ENCODE results near the gene BHMT2. TPM values are rescaled to one million over a fixed set of nuclear protein-coding genes. Genes with fewer than 3 reads are reported as not detected.

BHMT2 gene
- total and polyA plus RNA-seq, 2 of the 4 experiments (the other 2 are of a cell fraction), result 0.36 to 0.60 TPM

- 16% methylated on average over 5 of the region's 13 CpGs; no CpG with 5 or more reads in 1 of the 2 experiments for WGBS, 2 experiments (ENCODE audit: extremely low coverage in 2 of 2, insufficient read length in 1 of 2)
- peak overlapping the region; percentile 62; the same call in 1 of the 2 replicates for H2BK120ac ChIP-seq (ENCODE audit: low read depth, low read length)
- no peaks in the 10 kb centered on the region for H3K36me3 ChIP-seq (ENCODE audit: control insufficient read depth, insufficient read depth, low read length)
- H2AFZ ChIP-seq (replicated peaks; ENCODE audit: low read length, poor library complexity), result peak overlapping the region; percentile 94
- no peak overlapping the region; the same call in 1 of the 2 replicates for H3K4ac ChIP-seq (ENCODE audit: low read depth, low read length)
- peak overlapping the region; percentile 74; the same call in 1 of the 2 replicates for H3K14ac ChIP-seq (replicated peaks; ENCODE audit: low read depth, low read length)
- peaks cover 5% of the 10 kb centered on the region for H3K4me1 ChIP-seq (ENCODE audit: control insufficient read depth, insufficient read depth, low read length)
- H3K18ac ChIP-seq (ENCODE audit: low read depth, low read length), result peak overlapping the region; percentile 65; the same call in 1 of the 2 replicates
- TF ChIP-seq, protein P1, sequence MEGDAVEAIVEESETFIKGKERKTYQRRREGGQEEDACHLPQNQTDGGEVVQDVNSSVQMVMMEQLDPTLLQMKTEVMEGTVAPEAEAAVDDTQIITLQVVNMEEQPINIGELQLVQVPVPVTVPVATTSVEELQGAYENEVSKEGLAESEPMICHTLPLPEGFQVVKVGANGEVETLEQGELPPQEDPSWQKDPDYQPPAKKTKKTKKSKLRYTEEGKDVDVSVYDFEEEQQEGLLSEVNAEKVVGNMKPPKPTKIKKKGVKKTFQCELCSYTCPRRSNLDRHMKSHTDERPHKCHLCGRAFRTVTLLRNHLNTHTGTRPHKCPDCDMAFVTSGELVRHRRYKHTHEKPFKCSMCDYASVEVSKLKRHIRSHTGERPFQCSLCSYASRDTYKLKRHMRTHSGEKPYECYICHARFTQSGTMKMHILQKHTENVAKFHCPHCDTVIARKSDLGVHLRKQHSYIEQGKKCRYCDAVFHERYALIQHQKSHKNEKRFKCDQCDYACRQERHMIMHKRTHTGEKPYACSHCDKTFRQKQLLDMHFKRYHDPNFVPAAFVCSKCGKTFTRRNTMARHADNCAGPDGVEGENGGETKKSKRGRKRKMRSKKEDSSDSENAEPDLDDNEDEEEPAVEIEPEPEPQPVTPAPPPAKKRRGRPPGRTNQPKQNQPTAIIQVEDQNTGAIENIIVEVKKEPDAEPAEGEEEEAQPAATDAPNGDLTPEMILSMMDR (conservative IDR thresholded peaks at IDR 0.05; ENCODE audit: low read depth, low read length), result peak; percentile 99
- no peak for TF ChIP-seq MXI1 (IDR thresholded peaks at IDR 0.05; ENCODE audit: borderline replicate concordance, low read depth, low read length)
- TF ChIP-seq MAFK (IDR thresholded peaks at IDR 0.05; ENCODE audit: low read depth, low read length), result no peak
- TF ChIP-seq SMC3 (IDR thresholded peaks at IDR 0.05; ENCODE audit: low read depth, low read length), result peak; percentile 91
- TF ChIP-seq RAD21 (IDR thresholded peaks at IDR 0.05; ENCODE audit: low read length), result peak; percentile 91
- 0 out of 2 replicates have a peak, but pooled peaks have one; percentile 12 for TF ChIP-seq CEBPB (IDR thresholded peaks at IDR 0.05; ENCODE audit: low read depth, low read length)
- 0 out of 3 replicates have a peak overlapping the region, but pooled peaks have one; percentile 16 for H2BK15ac ChIP-seq (ENCODE audit: low read depth, low read length)
- BruUV-seq (replicated peaks), result no TSS peak
- peak overlapping the region; percentile 96 for H3K4me2 ChIP-seq (ENCODE audit: low read depth, low read length)
- H4K91ac ChIP-seq (ENCODE audit: insufficient read depth, low read depth, low read length), result no peak overlapping the region
- H4K8ac ChIP-seq (ENCODE audit: low read depth in 2 of 2, low read length in 2 of 2), result peak overlapping the region in 1 of 2 experiments; percentile 79; a peak in 2 of 4 replicates
- CTCF ChIA-PET, result interaction anchor here (0.5 to 9.5 kb wide), 26 partner anchors 10 to 832 kb away, joined by 3 to 115 read pairs (median 3); partner anchors contain the start of gene ARSB
- no peak overlapping the region for H3K27ac ChIP-seq (ENCODE audit: insufficient read depth, low read length)
- ATAC-seq (ENCODE audit: low read depth), result peak; percentile 74
- no peak overlapping the region for H2AK9ac ChIP-seq (replicated peaks; ENCODE audit: low read depth, low read length, poor library complexity)
- no peak overlapping the region for H2BK5ac ChIP-seq (ENCODE audit: low read depth, low read length, poor library complexity, severe bottlenecking)
- H3K27me3 ChIP-seq (ENCODE audit: control insufficient read depth, insufficient read depth, low read length), result peaks cover 8% of the 10 kb centered on the region
- peak overlapping the region; percentile 72; the same call in 1 of the 2 replicates for H3K9ac ChIP-seq (ENCODE audit: low read depth, low read length)
- POLR2A ChIA-PET (ENCODE audit: unreplicated experiment), result no interaction called here
- peak; percentile 72 for DNase-seq
- intact Hi-C loops (cut with micrococcal nuclease) (loop anchor here (1.0 to 10.0 kb wide), 6 partner anchors 108 to 1850 kb away; partner anchors contain the start of gene TENT2), in situ Hi-C loops (cut with MboI; ENCODE audit: low sequenced_read_pairs) (loop anchor here (5.0 to 10.0 kb wide), 2 partner anchors 107 to 440 kb away; no protein-coding TSS in a partner anchor), dilution Hi-C loops (cut with HindIII; ENCODE audit: low sequenced_read_pairs, unreplicated experiment) (no loop called here)
- H2BK20ac ChIP-seq (ENCODE audit: low read depth, low read length), result no peak overlapping the region
- H3K9me1 ChIP-seq (ENCODE audit: insufficient read depth, low read length), result peaks cover 5% of the 10 kb centered on the region
- H4K5ac ChIP-seq (ENCODE audit: low read depth, low read length), result peak overlapping the region; percentile 25; the same call in 1 of the 2 replicates
- no peak overlapping the region for H2AK5ac ChIP-seq (ENCODE audit: low read depth, low read length)
- H3K23ac ChIP-seq (ENCODE audit: low read depth, low read length), result no peak overlapping the region
- peak overlapping the region; percentile 37 for H3K4me3 ChIP-seq (ENCODE audit: insufficient read depth, low read depth, low read length)
- no peaks in the 10 kb centered on the region for H4K20me1 ChIP-seq (ENCODE audit: insufficient read depth, low read length)
- H3K9me3 ChIP-seq (ENCODE audit: control insufficient read depth, insufficient read depth, low read length), result no peaks in the 10 kb centered on the region
- no peaks in the 10 kb centered on the region for H3K79me1 ChIP-seq (ENCODE audit: low read depth in 1 of 2, low read length in 2 of 2)
- H3K56ac ChIP-seq (ENCODE audit: extremely low read depth, insufficient read depth, low read length), result no peak overlapping the region
Measured at GRCh38 chr5:79025054-79025472, 44.5 kb upstream of the BHMT2 start.

All from IMR-90 (cell line).